ENCODE measurements around the gene BICRA. TPM values are rescaled to one million over a fixed set of nuclear protein-coding genes. Genes with fewer than 3 reads are reported as not detected.

Gene BICRA
- polyA plus RNA-seq, 1 donor (not counting 4 experiments of a cell fraction or from before 2014, with no cell fraction given): 0.42 TPM

DNA sequence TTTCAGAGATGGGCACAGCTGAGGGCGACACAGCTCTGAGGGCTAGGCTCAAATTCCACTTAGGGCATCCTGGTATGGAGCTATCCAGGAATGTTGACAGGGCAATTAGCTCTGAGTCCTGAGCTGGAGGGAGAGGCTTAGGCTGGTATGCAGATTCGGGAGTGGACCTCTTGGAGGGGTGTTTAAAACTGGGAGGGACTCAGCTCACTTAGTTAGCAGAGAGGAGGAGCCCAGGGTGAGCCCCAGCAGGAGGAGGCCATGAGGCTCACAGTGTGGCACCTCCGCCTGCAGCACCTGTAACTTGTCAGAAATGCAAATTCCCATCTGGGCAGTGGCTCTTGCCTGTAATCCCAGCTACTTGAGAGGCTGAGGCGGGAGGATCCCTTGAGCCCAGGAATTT lies 126.2 kb downstream of the BICRA start:
- TF ChIP-seq EZH2 (IDR thresholded peaks at IDR 0.05; ENCODE audit: low read length): no peak
- TF ChIP-seq, protein P1, sequence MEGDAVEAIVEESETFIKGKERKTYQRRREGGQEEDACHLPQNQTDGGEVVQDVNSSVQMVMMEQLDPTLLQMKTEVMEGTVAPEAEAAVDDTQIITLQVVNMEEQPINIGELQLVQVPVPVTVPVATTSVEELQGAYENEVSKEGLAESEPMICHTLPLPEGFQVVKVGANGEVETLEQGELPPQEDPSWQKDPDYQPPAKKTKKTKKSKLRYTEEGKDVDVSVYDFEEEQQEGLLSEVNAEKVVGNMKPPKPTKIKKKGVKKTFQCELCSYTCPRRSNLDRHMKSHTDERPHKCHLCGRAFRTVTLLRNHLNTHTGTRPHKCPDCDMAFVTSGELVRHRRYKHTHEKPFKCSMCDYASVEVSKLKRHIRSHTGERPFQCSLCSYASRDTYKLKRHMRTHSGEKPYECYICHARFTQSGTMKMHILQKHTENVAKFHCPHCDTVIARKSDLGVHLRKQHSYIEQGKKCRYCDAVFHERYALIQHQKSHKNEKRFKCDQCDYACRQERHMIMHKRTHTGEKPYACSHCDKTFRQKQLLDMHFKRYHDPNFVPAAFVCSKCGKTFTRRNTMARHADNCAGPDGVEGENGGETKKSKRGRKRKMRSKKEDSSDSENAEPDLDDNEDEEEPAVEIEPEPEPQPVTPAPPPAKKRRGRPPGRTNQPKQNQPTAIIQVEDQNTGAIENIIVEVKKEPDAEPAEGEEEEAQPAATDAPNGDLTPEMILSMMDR (optimal IDR thresholded peaks at IDR 0.05 in 1 of 3, IDR thresholded peaks at IDR 0.05 in 1 of 3, conservative IDR thresholded peaks at IDR 0.05 in 1 of 3; ENCODE audit: extremely low read depth in 1 of 3, insufficient read depth in 2 of 3, low read length in 3 of 3): no peak
- peaks cover 2% of the 10 kb centered on the region for H4K20me1 ChIP-seq (ENCODE audit: control insufficient read depth, extremely low read depth, insufficient read depth, low read length)
- H3K4me1 ChIP-seq (ENCODE audit: control insufficient read depth, extremely low read depth, insufficient read depth, low read length): peaks cover 6% of the 10 kb centered on the region
- dilution Hi-C loops (cut with MboI; ENCODE audit: extremely low pct_ligation_motif_present, low sequenced_read_pairs): no loop called here
- DNase-seq (ENCODE audit: low read depth, low spot score) (no peak), FAIRE-seq (no peak)
- no peaks in the 10 kb centered on the region for H3K9me1 ChIP-seq (ENCODE audit: control insufficient read depth, extremely low read depth, insufficient read depth, low read length)
- no peak overlapping the region for H3K27ac ChIP-seq (ENCODE audit: control insufficient read depth, insufficient read depth, low read length)
- peaks cover 27 to 30% of the 10 kb centered on the region in 2 experiments for H3K36me3 ChIP-seq (ENCODE audit: control insufficient read depth in 2 of 2, extremely low read depth in 1 of 2, insufficient read depth in 2 of 2, low read length in 2 of 2)
- no peak overlapping the region for H2AFZ ChIP-seq (ENCODE audit: control insufficient read depth, low read length)
- H3K9me3 ChIP-seq (ENCODE audit: control insufficient read depth, low read depth, low read length): no peaks in the 10 kb centered on the region
- no peaks in the 10 kb centered on the region for H3K27me3 ChIP-seq (ENCODE audit: control insufficient read depth, extremely low read depth, insufficient read depth, low read length)
- H3K79me2 ChIP-seq (ENCODE audit: control insufficient read depth, insufficient read depth, low read length): peaks cover 19% of the 10 kb centered on the region
- no peak overlapping the region for H3K4me2 ChIP-seq (ENCODE audit: control insufficient read depth, extremely low read depth, insufficient read depth, low read depth, low read length)
- no peak overlapping the region for H3K9ac ChIP-seq (ENCODE audit: control insufficient read depth, extremely low read depth, insufficient read depth, low read length)
- no peak overlapping the region for H3K4me3 ChIP-seq (ENCODE audit: control insufficient read depth in 2 of 3, extremely low read depth in 1 of 3, insufficient read depth in 2 of 3, low read depth in 1 of 3, low read length in 3 of 3)

DNA sequence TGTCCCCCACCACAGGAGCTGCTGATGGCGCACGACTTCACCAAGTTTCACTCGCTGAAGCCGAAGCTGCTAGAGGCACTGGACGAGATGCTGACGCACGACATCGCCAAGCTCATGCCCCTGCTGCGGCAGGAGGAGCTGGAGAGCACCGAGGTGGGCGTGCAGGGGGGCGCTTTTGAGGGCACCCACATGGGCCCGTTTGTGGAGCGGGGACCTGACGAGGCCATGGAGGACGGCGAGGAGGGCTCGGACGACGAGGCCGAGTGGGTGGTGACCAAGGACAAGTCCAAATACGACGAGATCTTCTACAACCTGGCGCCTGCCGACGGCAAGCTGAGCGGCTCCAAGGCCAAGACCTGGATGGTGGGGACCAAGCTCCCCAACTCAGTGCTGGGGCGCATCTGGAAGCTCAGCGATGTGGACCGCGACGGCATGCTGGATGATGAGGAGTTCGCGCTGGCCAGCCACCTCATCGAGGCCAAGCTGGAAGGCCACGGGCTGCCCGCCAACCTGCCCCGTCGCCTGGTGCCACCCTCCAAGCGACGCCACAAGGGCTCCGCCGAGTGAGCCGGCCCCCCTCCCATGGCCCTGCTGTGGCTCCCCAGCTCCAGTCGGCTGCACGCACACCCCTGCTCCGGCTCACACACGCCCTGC lies 132.1 kb downstream of the BICRA start:
- Histone ChIP-seq H2AFZ (ENCODE audit: control insufficient read depth, low read length) (no peak overlapping the region), H3K36me3 (ENCODE audit: control insufficient read depth in 2 of 2, extremely low read depth in 1 of 2, insufficient read depth in 2 of 2, low read length in 2 of 2) (peaks cover 16 to 21% of the 10 kb centered on the region in 2 experiments), H3K4me2 (ENCODE audit: control insufficient read depth, extremely low read depth, insufficient read depth, low read depth, low read length) (no peak overlapping the region), H4K20me1 (ENCODE audit: control insufficient read depth, extremely low read depth, insufficient read depth, low read length) (no peaks in the 10 kb centered on the region), H3K27ac (ENCODE audit: control insufficient read depth, insufficient read depth, low read length) (no peak overlapping the region), H3K79me2 (ENCODE audit: control insufficient read depth, insufficient read depth, low read length) (peaks cover 3% of the 10 kb centered on the region), H3K9me1 (ENCODE audit: control insufficient read depth, extremely low read depth, insufficient read depth, low read length) (no peaks in the 10 kb centered on the region), H3K9me3 (ENCODE audit: control insufficient read depth, low read depth, low read length) (no peaks in the 10 kb centered on the region), H3K27me3 (ENCODE audit: control insufficient read depth, extremely low read depth, insufficient read depth, low read length) (no peaks in the 10 kb centered on the region), H3K9ac (ENCODE audit: control insufficient read depth, extremely low read depth, insufficient read depth, low read length) (no peak overlapping the region), H3K4me3 (ENCODE audit: control insufficient read depth in 2 of 3, extremely low read depth in 1 of 3, insufficient read depth in 2 of 3, low read depth in 1 of 3, low read length in 3 of 3) (no peak overlapping the region), H3K4me1 (ENCODE audit: control insufficient read depth, extremely low read depth, insufficient read depth, low read length) (peaks cover 19% of the 10 kb centered on the region)
- DNase-seq (ENCODE audit: low read depth, low spot score): no peak
- FAIRE-seq: no peak
- dilution Hi-C loops (cut with MboI; ENCODE audit: extremely low pct_ligation_motif_present, low sequenced_read_pairs): no loop called here
- TF ChIP-seq EZH2 (IDR thresholded peaks at IDR 0.05; ENCODE audit: low read length): no peak
- TF ChIP-seq, protein P1 (optimal IDR thresholded peaks at IDR 0.05 in 1 of 3, IDR thresholded peaks at IDR 0.05 in 1 of 3, conservative IDR thresholded peaks at IDR 0.05 in 1 of 3; ENCODE audit: extremely low read depth in 1 of 3, insufficient read depth in 2 of 3, low read length in 3 of 3): no peak

All from keratinocyte (primary cell).